HG03139 (cell line): ENCODE data around the gene CHST3.
"Not testable (repeated sequence)": the region's sequence is repeated elsewhere in the genome, so short reads cannot be mapped to it uniquely, and the experiment has no call there.

Experiments
- ATAC-seq: cut with Tn5 transposase; IDR thresholded peaks from one replicate; pipeline ENCODE4 v1.9.1; 2021; ENCODE audit not compliant: unreplicated experiment

CHST3 gene

GRCh38 chr10:71948496-71949067 lies 15.6 kb upstream of the CHST3 start:
- ATAC-seq = no peak

- no peak for ATAC-seq
Measured at GRCh38 chr10:71950683-71951082, 13.5 kb upstream of the CHST3 start.

- ATAC-seq = no peak
Measured at GRCh38 chr10:71952745-71953144, 11.4 kb upstream of the CHST3 start.

- no peak for ATAC-seq
Measured at GRCh38 chr10:71957546-71958275, 6.5 kb upstream of the CHST3 start.

DNA sequence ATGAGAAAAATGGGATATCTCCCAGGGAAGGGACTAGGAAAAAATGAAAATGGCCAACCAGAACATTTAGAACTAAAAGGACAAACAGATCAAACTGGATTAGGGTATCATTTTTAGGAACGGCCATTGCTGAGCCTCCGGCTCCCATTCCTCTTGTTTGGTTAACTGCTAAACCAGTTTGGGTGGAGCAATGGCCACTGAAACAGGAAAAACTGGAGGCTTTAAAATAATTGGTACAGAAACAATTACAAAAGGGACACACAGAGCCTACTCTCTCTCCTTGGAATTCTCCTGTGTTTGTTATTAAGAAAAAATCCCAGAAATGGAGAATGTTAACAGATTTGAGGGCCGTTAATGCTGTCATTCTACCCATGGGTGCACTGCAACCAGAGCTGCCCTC lies 4.7 kb upstream of the CHST3 start:
- ATAC-seq = no peak

GRCh38 chr10:71961831-71962230 lies 2.4 kb upstream of the CHST3 start:
- ATAC-seq = no peak

DNA sequence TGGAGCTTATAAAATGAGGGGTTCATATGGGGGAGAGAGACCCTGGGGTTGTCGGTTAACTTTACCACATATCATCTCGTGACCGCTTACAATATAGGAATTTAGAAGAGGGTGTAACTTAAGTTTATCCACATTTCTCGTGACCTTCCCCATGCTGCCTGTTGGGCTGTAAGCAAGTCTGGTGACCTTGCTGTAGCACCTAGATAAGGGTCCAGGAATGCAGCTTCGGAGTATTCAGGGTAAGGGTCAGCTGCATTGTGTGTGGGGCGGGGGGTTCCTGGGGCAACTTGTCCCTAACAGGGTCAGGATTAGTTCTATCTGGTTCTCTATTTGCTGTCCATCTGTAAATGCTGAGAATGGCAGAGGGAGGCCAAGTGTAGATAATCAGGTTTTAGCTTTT lies 1.3 kb upstream of the CHST3 start:
- no peak for ATAC-seq

DNA sequence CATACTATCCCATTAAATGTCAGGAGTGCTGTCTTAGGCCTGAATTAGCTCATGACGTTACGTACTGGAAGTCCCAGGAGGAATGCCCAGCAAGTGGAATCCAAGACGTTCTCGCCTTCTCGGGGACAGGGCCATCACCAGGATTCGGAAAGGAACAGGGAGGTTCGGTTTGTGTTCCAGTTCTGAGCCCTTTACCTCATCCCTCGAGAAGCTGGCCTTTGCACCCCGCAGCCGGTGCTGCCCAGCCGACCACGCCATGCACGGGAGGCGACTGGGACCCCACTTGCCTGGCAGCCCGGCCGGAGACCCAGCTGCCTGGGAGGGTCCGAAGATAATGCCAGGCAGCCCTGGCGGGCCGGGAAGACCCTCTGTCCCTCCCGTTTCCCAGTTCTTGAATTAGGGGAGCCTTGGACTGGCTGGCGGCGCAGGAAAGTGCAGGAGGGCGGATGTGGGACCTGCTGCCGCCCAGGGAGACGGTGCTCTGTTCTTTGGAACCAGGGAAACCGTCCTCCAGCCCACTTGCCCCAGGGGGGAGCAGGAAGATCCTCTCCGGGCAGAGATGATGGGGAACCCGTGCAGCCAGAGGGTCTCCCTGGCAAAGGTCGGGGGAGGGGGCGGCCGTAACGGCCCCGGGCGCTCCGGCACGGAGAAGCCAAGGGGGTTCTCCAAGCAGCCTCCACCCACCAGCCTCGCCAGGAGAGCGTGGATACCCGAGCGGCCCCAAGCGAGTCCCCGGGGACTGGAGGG lies 671 bp upstream of the CHST3 start:
- no peak for ATAC-seq

- ATAC-seq = no peak
Measured at GRCh38 chr10:71964743-71965515, 734 bp downstream of the CHST3 start.

- ATAC-seq = no peak
Measured at GRCh38 chr10:71965623-71966022, 1.4 kb downstream of the CHST3 start.

GRCh38 chr10:71966046-71967004 lies 2.1 kb downstream of the CHST3 start:
- no peak for ATAC-seq

GRCh38 chr10:71967958-71968357 lies 3.8 kb downstream of the CHST3 start:
- ATAC-seq = not testable (repeated sequence)

DNA sequence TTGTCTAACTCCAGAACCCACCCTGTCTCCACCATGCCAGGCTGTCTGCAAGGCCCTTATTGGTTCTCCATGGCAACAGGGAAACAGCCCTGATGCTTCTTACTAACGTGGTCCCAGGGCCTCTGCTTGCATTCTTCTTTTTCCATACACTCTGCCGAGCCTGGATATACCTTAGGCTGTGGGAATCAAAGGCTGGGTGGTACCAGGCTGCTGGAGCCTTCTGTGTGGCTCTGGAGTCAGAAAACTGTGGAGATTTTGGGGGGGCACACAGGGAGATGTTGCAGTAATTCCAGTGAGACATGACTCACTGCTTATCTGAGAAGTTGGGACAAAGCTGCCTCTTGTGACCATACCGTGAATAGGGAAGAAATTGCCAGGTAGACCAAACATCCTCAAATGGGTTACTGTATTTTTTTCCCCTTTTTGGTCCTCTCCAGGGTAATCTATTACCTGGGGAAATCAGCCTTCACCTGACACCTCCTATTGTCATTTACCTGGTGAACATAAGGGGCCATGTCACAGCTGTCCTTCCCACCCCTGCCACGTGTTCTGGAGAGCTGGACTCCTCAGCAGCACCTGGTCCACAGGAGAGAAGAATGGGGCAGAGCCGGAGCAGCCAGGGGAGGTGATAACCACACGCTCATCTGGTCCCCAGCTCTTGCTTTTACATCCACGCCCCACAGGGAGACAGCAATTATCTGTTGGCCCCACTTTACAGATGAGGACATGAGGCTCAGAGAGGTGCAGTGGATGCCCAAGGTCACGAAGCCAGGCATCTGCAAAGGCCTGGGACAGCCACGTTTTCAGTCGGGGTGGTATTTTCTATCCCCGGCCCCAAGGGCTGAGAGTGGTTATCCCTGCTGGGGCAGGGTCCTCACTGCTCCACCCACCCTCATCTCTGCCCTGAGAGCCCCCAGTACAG lies 4.6 kb downstream of the CHST3 start:
- no peak for ATAC-seq

GRCh38 chr10:71969929-71970328 lies 5.7 kb downstream of the CHST3 start:
- ATAC-seq = no peak

DNA sequence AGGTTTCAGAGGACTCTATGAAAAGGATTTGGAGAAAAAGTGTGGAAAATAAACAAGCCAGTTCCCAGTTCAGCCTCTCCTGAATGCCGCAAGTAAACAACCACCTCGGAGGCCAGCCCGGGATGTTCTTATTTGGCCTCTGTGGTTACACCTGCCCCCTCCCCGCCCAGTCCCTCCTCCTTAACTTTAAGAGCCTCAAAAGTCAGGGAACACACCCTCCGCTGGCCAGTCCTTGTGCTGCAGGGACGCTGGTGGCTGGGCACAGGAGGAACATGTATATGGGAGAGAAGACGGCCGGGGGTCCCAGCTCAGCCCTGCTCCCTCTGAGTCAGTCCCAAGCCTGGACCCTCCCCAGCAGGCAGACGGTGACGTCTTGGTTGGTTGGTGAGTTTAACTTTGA lies 6.1 kb downstream of the CHST3 start:
- no peak for ATAC-seq

GRCh38 chr10:71970869-71971268 lies 6.7 kb downstream of the CHST3 start:
- ATAC-seq = no peak

DNA sequence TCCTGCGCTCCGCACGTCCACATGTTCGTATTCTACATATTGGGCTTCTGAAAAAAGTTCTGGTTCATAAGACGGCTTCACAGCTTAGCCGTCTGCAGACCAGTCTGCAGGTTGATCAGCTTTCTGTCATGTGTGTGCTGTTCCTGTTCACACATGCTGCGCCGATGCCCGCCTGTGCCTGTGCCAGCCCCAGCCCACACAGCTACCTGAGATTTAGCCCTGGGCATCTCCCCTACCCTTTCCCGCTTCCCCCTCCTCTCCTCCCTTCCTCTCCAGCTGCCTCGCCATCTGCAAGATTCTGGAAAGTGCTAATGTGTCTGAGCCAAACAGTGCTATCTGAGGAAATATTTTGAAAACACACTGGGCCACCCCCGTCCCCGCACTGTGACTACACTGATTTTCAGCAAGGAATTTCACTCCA lies 7.1 kb downstream of the CHST3 start:
- no peak for ATAC-seq

- no peak for ATAC-seq
Measured at GRCh38 chr10:71971769-71972555, 7.8 kb downstream of the CHST3 start.
